HG02884 (cell line): ENCODE data around the gene FOXA3.

Experiments used
- ATAC-seq: cut with Tn5 transposase; IDR thresholded peaks from one replicate; pipeline ENCODE4 v1.9.1; 2021; ENCODE audit warnings: mild to moderate bottlenecking, moderate library complexity; ENCODE audit not compliant: unreplicated experiment

The FOXA3 gene

DNA sequence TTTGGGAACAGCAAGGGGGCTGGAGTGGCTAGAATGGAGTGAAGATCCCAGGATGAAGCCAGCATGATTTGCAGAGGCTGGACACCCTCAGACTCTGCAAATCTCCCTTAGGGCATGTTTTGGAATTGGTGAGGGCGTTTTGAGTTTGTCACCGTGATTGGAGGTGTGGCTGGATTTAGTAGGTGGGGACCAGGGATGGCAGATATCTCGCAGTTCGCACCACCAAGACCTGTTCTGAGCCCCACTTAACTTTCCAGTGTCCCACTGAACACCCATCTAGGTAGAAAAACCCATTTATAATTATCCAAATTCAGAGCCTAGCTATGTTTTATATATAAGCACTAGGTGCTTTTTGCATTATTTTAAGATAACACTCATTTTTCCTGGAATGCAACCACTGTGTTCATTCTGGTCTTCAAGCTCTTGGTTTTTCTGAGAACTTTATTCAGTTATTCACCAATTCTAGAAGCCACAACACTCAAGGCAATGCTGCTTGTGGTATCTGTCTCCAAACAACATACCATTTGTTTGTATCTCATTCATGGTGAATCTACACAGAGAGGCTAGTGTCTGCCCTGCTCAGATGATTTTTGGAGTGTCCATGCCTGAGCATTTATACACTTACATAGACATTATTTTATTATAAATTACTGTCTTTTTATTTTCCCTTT, 53.4 kb downstream of the FOXA3 start:
- ATAC-seq: no peak

DNA sequence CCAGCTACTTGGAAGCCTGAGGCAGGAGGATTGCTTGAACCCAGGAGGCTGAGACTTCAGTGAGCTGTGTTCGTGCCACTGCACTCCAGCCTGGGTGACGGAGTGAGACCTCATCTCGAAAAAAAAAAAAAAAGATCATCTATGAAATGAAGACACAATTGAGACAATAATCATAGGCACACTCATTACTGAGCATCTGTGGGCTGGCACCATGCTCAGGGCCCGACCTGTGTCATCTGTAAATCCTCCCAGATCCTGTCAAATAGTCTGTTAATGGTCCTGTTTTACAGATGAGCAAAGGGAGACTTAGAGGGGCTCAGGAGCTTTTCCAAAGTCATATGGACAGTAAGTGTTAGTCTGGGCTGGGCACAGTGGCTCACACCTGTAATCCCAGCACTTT, 54.6 kb downstream of the FOXA3 start:
- no peak for ATAC-seq

DNA sequence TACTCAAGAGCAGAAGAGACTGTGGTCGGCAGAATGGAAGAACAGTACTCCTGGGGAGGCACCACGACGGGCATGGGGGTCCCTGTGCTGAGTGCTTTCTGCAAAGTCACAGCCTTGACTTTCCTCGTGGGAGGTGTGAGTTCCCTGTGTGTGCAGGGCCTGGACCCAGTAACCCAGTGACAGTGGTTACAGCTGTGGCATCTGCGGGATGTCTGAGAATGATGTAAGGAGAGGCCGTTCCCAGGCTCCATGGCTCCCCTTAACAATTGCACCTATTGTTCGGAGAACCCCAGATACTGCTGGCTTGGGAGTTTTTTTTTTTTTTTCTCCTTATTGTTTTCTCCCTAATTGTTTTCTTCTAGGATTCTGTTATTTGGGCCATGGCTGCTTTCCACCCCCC, 55.6 kb downstream of the FOXA3 start:
- no peak for ATAC-seq

DNA sequence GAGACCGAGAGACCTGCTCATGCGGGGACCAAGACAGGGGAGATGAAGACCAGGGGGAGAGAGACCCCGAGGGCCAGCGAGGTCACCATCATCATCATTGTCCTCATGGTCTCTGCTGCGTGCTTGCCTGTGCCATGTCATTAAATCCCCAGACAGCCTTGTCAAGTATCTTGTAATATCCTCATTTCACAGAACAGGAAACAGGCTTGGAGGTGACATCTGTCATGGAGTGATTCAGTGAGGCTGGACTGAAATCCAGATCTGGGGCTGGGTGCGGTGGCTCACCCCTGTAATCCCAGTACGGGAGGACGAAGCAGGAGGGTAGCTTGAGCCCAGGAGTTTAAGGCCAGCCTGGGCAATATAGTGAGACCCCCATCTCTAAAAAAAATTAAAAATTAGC, 56.3 kb downstream of the FOXA3 start:
- no peak for ATAC-seq

DNA sequence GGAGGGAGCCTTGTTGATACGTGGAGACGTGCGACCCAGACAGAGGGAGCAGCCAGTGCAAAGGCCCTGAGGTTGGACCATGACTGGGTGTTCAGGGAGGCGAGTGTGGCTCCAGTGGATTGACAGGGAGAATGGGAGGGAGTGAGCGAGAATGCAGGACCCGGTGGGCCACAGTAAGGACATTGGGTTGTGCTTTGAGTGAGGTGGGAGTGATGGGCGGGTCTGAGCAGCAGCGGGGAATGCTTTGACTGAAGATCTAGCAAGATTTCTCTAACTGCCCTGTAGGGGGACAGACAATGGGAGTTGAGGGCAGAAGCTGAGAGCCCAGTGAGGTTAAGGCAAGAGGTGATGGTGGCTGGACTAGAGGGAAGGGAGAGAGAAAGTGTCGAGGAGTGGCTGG, 58.2 kb downstream of the FOXA3 start:
- no peak for ATAC-seq
